HK-2 (cell line): ENCODE data around the gene ACTR3C.

ENCODE experiments used
- DNase-seq: peaks from one replicate; pipeline ENCODE4 v3.0.0-alpha.2; 2018; ENCODE audit not compliant: unreplicated experiment

Gene ACTR3C

DNA sequence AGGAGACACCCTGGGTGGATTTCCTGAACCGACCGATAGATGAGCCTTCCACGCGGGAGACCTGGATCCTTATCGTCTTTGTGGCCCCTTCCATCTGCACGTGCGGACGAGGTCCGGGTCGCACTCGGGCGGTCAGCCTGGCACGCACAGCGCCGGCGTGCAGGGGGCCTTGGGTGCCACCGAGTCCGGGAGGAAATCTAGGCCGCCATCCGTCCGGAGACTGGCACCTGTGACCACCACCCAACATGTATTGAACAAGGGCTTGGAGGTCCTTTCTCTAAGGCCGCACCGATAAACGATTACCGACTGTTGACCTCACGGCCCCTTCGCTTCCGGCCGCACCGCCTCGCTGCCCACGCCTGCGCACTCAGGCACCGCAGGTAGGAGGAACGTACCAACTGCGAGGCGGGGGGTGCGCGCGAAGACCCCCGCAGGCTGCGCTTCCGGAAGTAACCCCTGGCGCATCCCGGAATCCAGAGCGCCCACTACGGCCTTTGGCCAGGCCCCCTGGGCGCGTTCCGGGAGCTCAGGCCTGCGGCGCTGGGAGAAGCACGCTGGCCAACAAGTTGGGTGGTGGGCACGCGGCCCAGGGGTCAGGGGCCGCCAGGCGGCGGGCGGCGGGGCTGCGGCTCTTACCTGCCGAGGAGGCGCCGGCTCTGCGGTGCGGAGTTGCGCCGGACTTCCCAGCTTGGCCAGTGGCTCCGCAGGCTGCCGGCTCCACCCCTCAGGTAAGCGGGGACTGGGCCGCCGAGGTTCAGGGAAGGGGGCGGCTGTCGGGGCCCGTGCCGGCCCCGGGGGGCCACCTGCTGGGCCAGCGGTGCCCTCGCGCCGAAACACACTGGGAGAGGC, at the start of gene ACTR3C, which contains the start of gene LRRC61:
ACTR3C (minus strand) TSS at position 713 of the 849 bp plus-strand sequence. CDS start 28,249 bp downstream, outside the sequence.
LRRC61 (plus strand) TSS at position 523 of the 849 bp plus-strand sequence. CDS start 13,507 bp downstream, outside the sequence.
- DNase-seq = peak; percentile 87

DNA sequence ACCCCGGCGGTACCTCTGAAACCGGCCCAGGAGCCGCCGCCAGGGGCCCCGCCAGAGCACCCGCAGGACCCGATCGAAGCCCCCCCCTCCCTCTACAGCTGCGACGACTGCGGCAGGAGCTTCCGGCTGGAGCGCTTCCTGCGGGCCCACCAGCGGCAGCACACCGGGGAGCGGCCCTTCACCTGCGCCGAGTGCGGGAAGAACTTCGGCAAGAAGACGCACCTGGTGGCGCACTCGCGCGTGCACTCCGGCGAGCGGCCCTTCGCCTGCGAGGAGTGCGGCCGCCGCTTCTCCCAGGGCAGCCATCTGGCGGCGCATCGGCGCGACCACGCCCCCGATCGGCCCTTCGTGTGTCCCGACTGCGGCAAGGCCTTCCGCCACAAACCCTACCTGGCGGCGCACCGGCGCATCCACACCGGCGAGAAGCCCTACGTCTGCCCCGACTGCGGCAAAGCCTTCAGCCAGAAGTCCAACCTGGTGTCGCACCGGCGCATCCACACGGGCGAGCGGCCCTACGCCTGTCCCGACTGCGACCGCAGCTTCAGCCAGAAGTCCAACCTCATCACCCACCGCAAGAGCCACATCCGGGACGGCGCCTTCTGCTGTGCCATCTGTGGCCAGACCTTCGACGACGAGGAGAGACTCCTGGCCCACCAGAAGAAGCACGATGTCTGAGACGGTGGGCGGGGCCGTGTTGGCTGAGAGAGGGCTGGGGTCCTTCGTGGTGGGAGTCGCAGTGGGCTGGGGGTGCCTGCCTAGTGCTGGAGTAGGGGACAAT, 49.1 kb upstream of the ACTR3C start:
- no peak for DNase-seq

DNA sequence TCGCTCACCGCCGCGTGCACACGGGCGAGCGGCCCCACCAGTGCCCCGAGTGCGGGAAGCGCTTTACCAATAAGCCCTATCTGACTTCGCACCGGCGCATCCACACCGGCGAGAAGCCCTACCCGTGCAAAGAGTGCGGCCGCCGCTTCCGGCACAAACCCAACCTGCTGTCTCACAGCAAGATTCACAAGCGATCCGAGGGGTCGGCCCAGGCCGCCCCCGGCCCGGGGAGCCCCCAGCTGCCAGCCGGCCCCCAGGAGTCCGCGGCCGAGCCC, 48.6 kb upstream of the ACTR3C start:
- DNase-seq = no peak

DNA sequence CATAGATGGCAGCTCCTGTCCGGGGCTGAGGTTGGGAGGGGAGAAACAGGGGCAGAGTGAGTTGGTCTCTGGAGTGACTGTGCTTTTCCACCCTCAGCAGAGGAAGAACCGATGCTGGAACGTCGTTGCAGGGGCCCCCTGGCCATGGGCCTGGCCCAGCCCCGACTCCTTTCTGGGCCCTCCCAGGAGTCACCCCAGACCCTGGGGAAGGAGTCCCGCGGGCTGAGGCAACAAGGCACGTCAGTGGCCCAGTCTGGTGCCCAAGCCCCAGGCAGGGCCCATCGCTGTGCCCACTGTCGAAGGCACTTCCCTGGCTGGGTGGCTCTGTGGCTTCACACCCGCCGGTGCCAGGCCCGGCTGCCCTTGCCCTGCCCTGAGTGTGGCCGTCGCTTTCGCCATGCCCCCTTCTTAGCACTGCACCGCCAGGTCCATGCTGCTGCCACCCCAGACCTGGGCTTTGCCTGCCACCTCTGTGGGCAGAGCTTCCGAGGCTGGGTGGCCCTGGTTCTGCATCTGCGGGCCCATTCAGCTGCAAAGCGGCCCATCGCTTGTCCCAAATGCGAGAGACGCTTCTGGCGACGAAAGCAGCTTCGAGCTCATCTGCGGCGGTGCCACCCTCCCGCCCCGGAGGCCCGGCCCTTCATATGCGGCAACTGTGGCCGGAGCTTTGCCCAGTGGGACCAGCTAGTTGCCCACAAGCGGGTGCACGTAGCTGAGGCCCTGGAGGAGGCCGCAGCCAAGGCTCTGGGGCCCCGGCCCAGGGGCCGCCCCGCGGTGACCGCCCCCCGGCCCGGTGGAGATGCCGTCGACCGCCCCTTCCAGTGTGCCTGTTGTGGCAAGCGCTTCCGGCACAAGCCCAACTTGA, 48.0 kb upstream of the ACTR3C start:
- DNase-seq = no peak

DNA sequence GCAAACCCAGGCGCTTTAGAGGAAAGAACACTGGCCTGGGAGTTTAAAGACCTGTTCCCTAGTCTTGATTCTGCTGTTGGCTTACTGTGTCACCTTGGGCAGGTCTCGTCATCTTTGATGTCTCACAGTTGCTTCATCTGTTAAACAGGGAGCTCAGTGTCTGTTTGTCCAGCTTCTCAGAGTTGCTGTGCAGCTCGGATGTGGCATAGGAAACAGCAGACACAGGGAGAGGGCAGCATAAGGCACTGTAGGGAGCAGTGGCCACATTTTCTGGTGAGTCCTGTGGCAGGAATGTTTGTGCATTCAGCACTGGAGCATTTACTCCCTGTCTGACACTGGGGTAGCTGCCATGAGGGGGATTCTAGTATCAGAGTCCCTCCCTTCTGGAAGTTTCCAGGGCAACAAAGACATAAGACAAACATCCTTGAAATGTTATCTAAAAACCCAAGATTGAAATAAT, 47.3 kb upstream of the ACTR3C start:
- no peak for DNase-seq

DNA sequence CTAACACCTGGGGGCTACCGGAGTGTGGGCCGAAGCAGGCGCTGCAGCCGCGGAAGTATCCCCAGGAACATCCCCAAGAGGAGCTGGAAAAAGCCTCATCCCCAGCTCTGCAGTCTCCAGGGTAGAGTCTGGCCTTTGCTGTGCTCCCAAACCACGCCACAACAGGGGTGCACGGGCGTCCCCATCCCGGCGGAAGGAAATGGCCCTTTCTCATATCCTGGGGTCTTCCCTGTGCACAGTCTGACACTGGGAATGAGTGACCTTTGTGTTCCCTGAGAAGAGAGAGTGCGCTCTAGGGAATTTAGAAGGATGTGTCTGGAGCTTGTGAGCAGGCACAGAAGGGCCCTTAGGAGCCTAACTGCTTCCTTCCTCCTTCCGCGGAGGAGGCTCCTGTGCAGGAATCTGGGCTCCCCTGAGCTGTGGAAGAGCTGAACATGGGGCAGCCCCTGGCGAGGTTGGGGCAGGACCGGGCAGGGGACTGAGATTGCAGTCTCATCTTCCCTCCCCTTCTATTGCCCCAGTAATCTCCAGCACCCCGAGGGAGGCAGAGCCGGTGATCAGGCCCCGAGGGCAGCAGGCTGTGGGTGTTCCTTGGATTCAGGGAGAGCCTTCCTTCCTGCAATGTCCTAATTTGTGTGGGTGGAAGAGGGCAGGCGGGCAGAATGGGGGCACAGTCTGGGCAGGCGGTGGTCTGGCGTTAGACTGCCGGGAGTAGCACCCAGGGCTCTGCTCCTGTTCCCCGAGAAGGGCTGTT, 46.6 kb upstream of the ACTR3C start:
- DNase-seq = no peak

DNA sequence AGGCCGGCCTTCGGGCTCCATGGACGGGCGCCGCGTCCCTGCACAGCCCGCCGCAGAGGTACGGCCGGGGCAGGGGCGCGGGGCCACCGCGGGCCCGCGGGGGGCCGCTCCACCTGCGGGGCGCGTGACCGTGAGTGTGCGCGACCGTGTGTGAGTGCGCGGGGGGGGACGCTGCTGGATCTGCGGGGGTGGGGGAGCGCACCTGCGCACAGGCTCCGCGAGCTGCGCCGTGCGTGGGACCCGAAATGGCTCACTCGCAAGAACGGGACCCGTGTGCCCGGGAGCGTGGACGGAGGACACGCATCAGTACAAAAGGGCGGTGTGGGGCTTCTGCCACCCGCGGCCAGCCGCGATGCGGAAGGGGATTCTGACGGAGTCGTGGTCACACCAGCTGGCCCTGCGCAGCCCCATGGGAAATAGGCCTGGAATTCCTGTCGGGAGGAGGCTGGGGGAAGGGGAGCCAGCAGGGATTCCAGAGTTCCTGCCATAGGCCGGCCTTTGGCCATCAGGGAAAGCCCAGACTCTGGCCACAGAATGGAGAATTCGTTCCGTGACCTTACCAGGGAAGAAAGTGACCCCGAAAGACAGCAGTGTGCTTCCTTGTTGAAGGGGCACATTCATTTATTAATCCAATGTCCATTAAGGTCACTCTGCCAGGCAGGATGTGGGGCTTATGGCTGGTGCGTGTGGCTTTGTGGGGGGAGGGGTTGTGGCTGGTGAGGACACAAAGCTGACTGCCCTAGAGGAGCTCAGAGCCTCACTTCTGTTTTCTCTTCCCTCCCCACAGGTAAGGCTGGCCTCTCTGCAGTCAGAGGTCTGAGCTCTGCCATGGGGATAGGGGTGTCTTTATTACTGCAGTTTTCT, 45.8 kb upstream of the ACTR3C start:
- DNase-seq = peak; percentile 83

DNA sequence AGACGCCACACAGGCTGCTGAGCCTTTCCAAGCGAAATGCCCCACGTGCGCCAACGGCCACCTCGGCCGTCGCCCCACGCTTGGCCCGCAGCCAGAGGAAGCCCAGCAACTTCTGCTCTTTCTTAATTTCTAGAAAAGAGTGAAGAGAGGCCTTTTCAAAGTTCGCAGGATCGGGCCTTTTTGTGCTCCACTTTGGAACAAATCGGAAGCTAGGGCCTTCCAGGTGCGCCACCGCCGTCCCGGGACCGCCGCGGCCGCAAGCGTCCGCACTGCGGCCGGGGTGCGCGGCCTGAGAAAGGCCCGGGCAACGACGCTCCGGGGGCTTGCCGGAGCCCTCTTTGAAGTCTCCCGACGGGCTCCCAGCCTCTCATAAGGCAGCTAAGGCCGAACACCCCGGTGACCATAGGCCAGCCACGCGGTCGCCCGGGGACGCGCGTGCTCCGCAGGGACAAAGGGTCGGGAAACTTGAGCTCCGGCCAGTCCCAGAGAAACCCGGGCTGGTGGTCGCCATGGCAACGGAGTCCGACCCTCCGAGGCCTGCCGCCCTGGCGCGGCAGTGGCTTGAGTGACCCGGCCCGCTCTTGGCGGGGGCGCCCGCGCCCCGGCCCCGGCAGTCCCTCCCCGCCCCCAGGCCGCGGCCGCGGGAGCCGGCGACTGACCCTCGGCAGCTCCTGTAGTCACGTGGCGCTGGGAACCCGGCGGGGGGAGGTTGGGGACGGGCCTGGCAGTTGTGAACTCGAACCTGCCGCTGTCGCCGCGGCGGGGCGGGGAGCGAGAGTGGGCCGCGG, 44.9 kb upstream of the ACTR3C start, which contains the start of gene REPIN1:
REPIN1 (plus strand) TSS at position 727 of the 788 bp plus-strand sequence. CDS start 890 bp downstream, outside the sequence.
- peak; percentile 87 for DNase-seq

DNA sequence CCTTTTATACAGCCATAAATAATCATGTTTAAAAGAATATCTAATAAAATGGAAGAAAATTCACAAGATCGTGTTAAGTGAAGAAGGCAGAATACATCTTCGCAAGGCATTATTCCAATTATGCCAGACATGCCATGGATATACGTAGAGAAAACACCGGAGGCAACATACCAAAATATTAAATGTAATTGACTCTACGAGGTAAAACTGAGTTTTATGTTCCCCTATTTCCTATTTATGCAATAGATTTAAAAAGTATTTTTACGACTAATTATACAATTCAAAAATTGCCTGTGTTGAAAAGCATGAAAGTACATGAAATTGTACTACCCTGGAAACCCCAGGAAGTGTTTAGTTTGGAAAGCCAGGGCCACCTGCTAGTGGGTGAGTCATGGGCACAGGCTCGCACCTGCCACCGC, 44.3 kb upstream of the ACTR3C start:
- DNase-seq = no peak

DNA sequence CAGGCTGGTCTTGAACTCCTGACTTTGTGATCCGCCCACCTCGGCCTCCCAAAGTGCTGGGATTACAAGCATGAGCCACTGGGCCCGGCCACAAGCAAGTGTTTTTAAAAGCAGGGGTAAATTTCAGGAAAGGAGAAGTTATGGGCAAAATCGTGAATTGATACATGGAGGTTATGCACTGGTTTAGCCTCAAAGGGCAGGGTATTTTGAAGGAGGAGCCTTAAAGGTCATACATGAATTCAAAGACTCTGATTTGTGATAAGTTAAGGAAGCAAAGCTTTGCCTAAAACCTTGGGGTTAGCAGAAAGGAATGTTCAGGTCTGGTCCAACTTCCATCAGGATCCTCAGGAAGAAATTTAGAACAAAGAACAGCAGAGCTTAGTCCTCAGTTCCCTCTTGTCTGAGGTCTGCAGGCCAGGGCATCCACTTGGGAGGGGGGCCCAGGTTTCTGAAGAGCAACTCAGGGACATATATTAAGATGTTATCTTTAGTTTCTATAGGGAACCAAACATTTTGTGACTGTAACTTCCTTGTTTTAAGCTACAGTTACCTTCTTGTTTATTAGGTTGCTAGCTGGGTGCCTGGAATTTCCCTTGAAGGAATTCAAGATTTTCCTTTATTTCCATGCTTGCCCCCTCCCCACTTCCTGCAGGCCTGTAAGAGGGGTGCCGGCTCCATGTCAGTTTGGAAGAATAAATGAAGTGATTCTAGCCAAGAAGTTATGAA, 42.5 kb upstream of the ACTR3C start:
- DNase-seq = no peak

DNA sequence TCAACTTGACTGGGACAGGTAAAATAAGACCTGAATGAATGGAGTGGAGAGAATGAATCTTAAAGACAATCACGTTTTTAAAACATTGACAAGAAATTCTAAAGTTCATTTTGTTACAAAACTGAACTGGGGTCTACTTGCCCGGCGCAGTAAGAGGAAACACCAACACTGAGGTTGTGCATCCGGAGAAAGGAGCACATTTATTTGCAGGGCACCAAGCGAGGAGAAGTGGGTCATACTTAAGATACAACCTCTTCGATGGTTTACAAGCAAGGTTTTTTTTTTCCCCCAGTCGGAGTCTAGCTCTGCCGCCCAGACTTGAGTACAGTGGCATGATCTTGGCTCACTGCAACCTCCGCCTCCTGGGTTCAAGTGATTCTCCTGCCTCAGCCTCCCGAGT, 41.8 kb upstream of the ACTR3C start:
- no peak for DNase-seq

DNA sequence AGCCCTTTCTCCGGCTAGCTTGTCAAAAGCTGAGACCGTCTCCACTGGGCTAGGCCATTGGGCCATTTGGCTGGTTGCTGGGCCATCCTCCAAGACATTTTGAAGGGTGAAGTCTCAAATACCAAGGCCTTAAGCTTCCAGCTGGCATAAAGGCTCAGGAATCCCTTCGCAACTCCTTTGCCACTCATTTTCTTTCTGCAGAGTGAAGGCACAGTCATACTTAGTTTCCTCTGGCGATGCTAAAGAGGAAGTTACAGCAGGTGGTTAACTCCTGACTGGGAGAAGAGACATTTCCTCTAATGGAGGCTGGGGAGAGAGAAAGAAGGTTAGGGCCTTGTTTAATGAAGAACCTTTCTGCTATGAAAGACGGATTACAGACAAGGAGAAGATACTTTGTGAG, 40.5 kb upstream of the ACTR3C start:
- DNase-seq = no peak

DNA sequence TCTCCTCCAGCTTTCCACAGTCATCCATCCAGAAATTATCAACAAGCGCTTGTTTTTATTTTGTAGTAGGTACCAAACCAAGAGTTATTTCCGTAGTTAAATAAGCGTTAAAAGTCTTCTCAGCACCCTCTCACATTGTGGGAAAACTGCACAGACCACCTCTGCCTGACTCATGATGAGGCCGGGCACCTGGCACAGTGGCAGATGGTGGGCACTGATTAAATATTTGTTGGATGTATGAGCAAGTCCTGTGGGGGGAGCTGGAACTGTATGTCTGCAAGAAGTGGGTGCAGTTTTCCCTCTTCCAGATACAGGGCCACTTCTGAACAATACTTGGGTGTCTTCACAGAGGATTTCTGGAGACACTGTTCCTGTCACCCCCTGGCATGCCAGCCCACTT, 40.0 kb upstream of the ACTR3C start:
- no peak for DNase-seq

DNA sequence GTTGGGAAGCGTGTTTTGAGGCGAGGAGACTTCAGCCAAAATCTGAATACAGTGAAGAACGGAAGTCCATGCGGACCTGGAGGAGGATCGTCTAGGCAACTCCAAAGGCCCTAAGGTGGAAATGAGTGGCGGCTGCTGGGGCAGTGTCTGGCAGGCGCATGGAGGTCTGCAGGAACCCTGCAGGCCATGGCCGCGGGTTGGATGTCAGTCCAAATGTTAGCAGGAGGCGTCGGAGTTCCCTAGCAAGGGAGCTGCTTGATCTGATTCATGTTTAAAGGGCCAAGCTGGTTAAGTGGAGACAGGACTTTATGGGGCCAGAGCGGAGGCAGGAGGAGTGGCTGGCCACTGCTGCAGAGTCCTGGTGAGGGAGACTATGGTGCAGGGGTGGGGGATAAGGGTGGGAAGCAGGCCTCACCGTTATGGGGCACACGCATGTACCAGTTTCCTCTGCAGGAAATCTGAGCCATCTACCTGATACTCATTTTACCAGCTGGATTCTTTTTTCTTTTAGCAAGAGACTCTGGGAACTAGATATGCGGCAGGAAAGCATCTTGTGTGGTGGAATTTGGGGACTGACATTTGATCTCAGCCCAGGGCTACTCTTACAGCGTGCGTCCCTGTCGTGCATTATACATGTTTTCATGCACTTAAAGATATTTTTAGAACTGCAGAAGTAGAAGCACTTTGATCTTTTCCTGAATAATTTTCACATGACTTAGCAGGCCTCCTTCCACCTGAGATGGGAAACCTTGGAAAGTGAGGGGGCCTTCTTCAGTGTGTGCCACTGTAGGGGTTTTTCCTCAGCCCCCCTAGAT, 38.7 kb upstream of the ACTR3C start:
- no peak for DNase-seq

DNA sequence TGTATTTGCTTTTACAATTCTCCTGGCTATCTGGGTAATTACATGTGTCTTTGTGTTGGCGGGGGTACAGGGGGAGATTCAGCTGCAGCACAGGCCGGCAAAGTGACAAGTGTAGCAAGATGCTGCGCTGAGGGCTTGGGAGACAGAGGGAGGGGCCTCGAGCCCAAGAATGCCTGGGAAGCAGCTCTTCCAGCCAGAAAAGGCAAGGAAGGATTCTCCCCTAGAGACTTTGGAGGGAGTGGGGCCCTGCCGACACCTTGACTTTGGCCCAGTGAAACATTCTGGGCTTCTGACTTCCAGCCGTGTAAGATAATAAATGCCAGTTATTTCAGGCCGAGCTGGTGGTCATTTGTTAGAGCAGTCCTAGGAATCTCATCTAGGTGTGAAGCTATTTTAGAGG, 38.1 kb upstream of the ACTR3C start:
- DNase-seq = no peak

DNA sequence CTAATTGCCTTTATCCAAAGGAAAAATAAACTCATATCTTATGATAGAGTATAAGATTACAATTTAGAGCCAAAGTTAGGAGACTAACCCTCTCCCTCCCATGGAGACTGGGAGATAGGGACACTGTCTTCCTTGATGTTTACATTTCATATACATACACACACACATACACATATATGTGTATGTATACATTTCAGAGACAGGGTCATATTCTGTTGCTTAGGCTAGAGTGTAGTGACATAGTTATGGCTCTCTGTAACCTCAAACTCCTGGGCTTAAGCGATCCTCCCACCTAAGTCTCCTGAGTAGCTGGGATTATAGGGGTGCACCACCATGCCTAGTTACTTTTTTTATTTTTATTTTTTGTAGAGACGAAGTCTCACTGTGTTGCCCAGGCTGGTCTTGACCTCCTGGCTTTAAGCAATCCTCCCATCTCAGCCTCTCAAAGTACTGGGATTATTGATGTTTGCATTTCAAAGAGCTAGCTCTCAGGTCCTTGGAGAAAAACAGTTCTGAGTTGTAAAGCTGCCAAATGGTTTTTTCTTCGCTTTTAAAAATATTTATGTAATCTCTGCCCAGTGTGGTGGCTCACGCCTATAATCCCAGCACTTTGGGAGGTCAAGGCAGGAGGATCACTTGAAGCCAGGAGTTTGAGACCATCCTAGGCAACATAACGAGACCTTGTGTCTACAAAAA, 37.2 kb upstream of the ACTR3C start:
- no peak for DNase-seq
